ENCODE measurements around the gene HCCS. TPM values are rescaled to one million over a fixed set of nuclear protein-coding genes. Genes with fewer than 3 reads are reported as not detected.

The HCCS gene
- total RNA-seq, 1 donor from 2014 or later = 17.9 TPM

GRCh38 chrX:11100281-11101035 lies 10.7 kb upstream of the HCCS start:
- Mint-ChIP-seq H3K27me3 (ENCODE audit: low read depth) (no peaks in the 10 kb centered on the region), H3K9me3 (peaks cover 16% of the 10 kb centered on the region), H3K4me3 (no peak overlapping the region), H3K36me3 (no peaks in the 10 kb centered on the region), H3K4me1 (peaks cover 7% of the 10 kb centered on the region), H3K27ac (peak overlapping the region; percentile 81)
- peak; percentile 62 for TF ChIP-seq CTCF (IDR thresholded peaks at IDR 0.05; ENCODE audit: unreplicated experiment)
- no peak for DNase-seq (ENCODE audit: low spot score in 2 of 2, unreplicated experiment in 2 of 2)

- TF ChIP-seq CTCF (IDR thresholded peaks at IDR 0.05; ENCODE audit: unreplicated experiment) = no peak
These were observed 8.1 kb upstream of the HCCS start for GRCh38 chrX:11103006-11103405.

GRCh38 chrX:11103751-11104150 lies 7.4 kb upstream of the HCCS start:
- TF ChIP-seq CTCF (IDR thresholded peaks at IDR 0.05; ENCODE audit: unreplicated experiment) = no peak
- peaks cover 7% of the 10 kb centered on the region for H3K4me1 Mint-ChIP-seq
- H3K27me3 Mint-ChIP-seq (ENCODE audit: low read depth) = no peaks in the 10 kb centered on the region
- no peak overlapping the region for H3K4me3 Mint-ChIP-seq
- H3K27ac Mint-ChIP-seq = no peak overlapping the region
- DNase-seq (ENCODE audit: low spot score in 2 of 2, unreplicated experiment in 2 of 2) = no peak
- peaks cover 13% of the 10 kb centered on the region for H3K9me3 Mint-ChIP-seq
- H3K36me3 Mint-ChIP-seq = no peaks in the 10 kb centered on the region

More at GRCh38 chrX:11103006-11103405, 8.1 kb upstream of the HCCS start:
- Mint-ChIP-seq H3K9me3 (peaks cover 13% of the 10 kb centered on the region), H3K36me3 (no peaks in the 10 kb centered on the region), H3K27me3 (ENCODE audit: low read depth) (no peaks in the 10 kb centered on the region), H3K4me3 (no peak overlapping the region), H3K4me1 (peaks cover 7% of the 10 kb centered on the region), H3K27ac (no peak overlapping the region)
- no peak for DNase-seq (ENCODE audit: low spot score in 2 of 2, unreplicated experiment in 2 of 2)

- H3K4me1 Mint-ChIP-seq = peaks cover 7% of the 10 kb centered on the region
- peaks cover 9% of the 10 kb centered on the region for H3K9me3 Mint-ChIP-seq
- H3K27ac Mint-ChIP-seq = no peak overlapping the region
- no peak for DNase-seq (ENCODE audit: low spot score in 2 of 2, unreplicated experiment in 2 of 2)
- TF ChIP-seq CTCF (IDR thresholded peaks at IDR 0.05; ENCODE audit: unreplicated experiment) = no peak
- no peaks in the 10 kb centered on the region for H3K36me3 Mint-ChIP-seq
- H3K4me3 Mint-ChIP-seq = no peak overlapping the region
- no peaks in the 10 kb centered on the region for H3K27me3 Mint-ChIP-seq (ENCODE audit: low read depth)
These were observed 6.1 kb upstream of the HCCS start for GRCh38 chrX:11105080-11105479.

GRCh38 chrX:11108253-11108941 lies 2.7 kb upstream of the HCCS start:
- TF ChIP-seq CTCF (IDR thresholded peaks at IDR 0.05; ENCODE audit: unreplicated experiment) = no peak
- no peaks in the 10 kb centered on the region for H3K36me3 Mint-ChIP-seq
- no peaks in the 10 kb centered on the region for H3K27me3 Mint-ChIP-seq (ENCODE audit: low read depth)
- no peak overlapping the region for H3K27ac Mint-ChIP-seq
- no peak for DNase-seq (ENCODE audit: low spot score in 2 of 2, unreplicated experiment in 2 of 2)
- peaks cover 10% of the 10 kb centered on the region for H3K4me1 Mint-ChIP-seq
- peaks cover 9% of the 10 kb centered on the region for H3K9me3 Mint-ChIP-seq
- no peak overlapping the region for H3K4me3 Mint-ChIP-seq
